ENCODE data around the gene ADAMTS6.
"Not testable (repeated sequence)": the region's sequence is repeated elsewhere in the genome, so short reads cannot be mapped to it uniquely, and the experiment has no call there.

The ADAMTS6 gene

GRCh38 chr5:65481635-65482295 is at the start of gene ADAMTS6:
Gene ADAMTS6, minus strand, starts transcription at chr5:65481920. Its CDS starts 8,247 bp downstream, at chr5:65473673.
- no peak for FAIRE-seq

- no peak for FAIRE-seq
Measured at GRCh38 chr5:65530904-65531303, 49.2 kb upstream of the ADAMTS6 start.

DNA sequence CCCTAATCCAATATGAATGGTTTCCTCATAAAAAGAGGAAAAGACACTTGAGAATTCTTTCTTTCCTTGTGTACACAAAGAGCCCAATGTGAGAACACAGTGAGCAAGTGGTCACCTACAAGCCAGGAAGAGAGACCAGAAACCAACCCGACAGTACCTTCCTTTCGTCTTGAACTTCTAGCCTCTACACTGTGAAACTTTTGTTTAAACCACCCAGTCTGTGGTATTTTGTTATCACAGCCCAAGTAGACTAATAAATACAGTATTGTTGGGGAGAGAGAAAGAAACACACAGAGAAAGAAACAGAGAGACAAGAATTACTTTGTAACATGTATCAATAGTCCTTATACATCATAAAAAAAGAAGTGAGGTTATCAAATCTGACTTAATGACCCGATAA is 44.0 kb upstream of the ADAMTS6 start:
- no peak for FAIRE-seq

DNA sequence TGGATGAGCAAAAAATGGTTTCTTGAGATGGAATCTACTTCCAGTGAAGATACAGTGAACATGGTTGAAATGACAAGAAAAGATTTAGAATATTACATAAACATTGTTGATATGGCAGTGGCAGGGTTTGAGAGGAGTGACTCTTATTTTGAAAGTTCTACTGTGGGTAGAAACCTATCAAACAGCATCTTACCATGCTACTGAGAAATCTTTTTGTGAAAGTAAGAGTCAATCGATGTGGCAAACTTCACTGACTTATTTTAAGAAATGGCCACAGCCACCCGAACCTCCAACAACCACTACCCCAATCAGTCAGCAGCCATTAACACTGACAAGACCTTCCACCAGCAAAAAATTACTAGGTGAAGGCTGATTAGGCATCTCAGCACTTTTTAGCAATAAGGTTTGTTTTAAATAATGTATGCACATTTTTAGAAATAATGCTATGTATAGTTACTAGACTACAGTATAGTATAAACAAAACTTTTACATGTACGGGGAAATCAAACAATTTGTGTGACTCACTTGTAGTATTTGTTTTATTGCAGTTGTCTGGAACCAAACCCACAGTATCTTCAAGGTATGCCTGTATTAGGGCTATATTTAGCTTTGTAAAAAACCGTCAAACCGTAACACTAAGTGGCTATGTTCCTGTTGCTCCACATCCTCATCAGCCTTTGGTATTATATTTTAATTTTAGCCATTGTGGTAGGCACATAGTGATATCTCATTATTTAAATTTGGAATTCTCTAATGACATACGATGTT is 30.6 kb upstream of the ADAMTS6 start:
- FAIRE-seq, result no peak

DNA sequence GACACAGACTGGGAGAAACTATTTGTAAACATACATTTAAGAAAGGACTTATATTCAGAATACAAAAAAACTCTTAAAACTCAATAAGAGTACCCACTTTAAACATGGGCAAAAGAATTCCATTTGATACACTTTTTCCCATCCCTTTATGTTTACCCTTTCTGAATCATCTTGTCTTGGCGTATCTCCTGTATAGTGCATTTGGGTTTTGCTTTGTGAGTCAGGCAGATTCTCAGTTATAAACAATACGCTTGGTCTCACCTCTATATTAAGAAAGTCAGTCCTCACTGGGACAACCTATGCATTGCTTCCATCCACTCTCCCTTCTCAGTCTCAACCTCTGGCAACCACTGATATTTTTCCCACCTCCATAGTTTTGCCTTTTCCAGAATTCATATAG is 27.3 kb upstream of the ADAMTS6 start:
- no peak for FAIRE-seq

- no peak for FAIRE-seq
Measured at GRCh38 chr5:65506961-65507360, 25.2 kb upstream of the ADAMTS6 start.

GRCh38 chr5:65489119-65489518 is 7.4 kb upstream of the ADAMTS6 start:
- FAIRE-seq, result no peak

DNA sequence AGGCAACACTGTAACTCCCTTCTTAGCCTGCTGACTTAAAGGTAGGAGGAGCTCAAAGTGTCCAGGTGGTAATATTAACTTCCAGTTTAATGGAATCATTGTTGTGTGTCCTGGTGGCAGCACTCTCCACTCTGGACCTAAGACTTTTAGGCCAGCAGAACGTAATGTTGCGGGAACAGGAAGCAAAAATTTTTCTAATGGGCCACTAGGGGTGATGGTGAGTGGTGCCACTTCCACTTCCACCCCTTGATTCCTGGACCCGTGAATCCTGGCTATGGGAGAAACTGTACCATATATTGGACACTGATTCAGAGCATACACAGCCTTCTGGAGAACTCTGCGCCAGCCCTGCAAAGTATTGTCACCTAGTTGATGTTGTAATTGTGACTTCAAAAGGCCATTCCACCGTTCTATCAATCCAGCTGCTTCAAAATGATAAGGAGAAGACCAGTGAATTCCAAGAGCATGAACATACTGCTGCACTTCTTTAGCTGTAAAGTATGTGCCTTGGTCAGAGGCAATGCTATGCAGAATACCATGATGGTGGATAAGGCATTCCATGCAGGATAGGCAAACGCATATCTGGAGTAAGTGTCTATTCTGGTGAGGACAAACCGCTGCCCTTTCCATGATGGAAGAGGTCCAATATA is 6.4 kb upstream of the ADAMTS6 start:
- not testable (repeated sequence) for FAIRE-seq

- not testable (repeated sequence) for FAIRE-seq
Measured at GRCh38 chr5:65486803-65487202, 5.1 kb upstream of the ADAMTS6 start.

- FAIRE-seq, result no peak
Measured at GRCh38 chr5:65485405-65485804, 3.7 kb upstream of the ADAMTS6 start.

- FAIRE-seq, result no peak
Measured at GRCh38 chr5:65483546-65484346, 2.0 kb upstream of the ADAMTS6 start.

GRCh38 chr5:65482736-65483545 is 1.2 kb upstream of the ADAMTS6 start:
- no peak for FAIRE-seq

DNA sequence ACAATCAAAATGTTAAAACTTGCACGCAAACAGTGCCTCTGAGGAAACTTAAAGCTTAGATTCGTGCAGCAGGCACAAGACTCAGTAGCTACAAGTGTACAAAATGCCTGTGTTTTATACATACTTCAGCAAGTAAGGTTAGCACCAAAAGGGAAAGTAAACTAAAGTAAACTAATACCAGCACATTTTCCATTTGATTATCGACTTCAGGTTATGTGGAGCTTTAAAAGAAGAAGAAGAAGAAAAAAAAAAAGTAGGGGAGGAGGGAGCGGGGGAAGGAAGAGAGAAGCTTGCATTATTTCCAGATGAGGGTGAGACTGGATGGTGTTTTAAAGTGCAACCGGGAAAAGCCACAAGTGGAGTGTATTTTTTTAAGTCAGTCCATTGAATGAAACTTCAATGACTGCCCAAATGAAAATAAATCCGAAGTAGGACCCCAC is 596 bp upstream of the ADAMTS6 start:
- FAIRE-seq, result no peak

- FAIRE-seq, result no peak
Measured at GRCh38 chr5:65481171-65481581, 544 bp downstream of the ADAMTS6 start.

DNA sequence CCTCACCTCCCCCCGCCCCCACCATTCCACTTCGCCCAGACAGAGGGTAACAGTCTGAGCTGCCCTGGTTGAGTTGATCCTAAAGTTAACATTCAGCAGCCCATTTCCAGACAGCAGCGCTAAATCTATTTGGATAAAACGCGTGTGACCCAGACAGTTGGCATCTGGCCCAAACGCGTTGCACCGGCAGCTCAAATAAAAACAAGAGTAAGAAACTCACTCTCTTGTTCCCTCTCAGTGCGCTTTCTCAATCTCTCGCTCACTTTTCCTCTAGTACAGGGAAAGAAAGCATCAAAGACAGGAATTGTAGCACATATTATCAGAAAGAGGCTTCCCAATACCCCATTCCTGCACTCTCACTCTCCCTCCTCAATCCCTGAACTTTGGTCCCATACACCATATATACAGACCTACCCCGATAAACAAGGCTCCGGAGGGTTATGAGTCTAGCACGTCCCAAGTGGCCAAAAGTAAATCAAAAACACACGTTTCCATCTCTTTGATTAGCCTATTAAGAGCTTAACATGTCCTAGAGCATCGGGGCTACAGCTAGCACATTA is 1.3 kb downstream of the ADAMTS6 start:
- no peak for FAIRE-seq

DNA sequence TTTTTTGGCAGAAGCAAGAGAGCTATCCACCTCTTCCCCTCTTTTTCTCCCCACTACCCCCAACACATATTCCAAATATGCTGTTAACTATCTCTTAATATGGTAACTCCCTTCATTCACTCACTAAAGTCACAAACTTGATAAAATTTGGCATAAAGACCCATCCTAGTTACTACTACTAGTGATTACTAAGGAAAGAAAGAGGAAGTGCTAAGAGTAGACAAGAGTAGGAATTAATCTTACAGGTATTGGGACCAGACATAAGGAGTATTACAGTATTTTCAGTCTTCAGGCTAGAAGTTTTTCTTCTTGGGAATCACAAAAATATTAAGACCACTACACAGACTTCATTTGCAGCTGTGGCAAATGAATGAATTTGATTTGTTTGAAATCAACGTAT is 2.2 kb downstream of the ADAMTS6 start:
- no peak for FAIRE-seq

DNA sequence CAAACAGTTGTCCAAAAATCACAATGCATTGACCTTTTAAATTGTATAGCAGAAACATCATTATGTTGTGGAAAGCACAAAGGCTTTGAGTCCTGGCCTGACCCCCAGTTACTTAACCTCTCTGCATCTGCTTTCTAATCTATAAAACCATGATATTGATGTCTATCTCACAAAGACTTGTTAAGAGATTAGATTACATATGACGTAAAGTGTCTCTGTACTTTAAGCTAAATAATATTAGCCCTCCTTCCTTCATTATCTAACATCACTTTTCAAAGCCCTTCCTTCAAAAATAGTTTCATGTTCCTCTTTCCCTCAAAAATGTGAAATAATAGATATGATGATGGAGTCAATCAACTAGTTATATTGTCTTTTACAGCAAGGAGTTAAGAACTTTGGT is 3.4 kb downstream of the ADAMTS6 start:
- FAIRE-seq, result no peak

DNA sequence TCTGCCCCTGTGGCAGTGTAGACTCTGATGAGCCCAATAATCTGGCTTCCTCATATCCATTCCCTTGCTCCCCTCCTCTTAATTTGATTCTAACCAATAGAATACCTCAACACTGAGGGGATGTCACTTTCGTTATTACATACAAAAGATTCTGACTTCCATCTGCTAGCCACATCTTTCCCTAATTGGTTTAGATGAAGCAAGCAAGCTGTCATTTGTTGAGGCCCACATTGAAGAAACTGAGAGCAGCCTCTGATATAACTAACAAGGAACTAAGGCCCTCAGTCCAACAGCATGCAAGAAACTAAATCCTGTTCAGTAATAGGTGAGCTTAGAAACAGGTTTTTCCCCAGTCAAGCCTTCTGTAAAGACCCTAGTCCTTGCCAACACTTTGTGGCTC is 5.8 kb downstream of the ADAMTS6 start:
- no peak for FAIRE-seq

GRCh38 chr5:65475336-65475735 is 6.4 kb downstream of the ADAMTS6 start:
- no peak for FAIRE-seq

- FAIRE-seq, result no peak
Measured at GRCh38 chr5:65474130-65474711, 7.5 kb downstream of the ADAMTS6 start.

- no peak for FAIRE-seq
Measured at GRCh38 chr5:65468633-65469032, 13.1 kb downstream of the ADAMTS6 start.

Measured in colon (tissue), 2 donors.